HFFc6 (cell line): ENCODE data around the gene PLPP7. TPM values are rescaled to one million over a fixed set of nuclear protein-coding genes. Genes with fewer than 3 reads are reported as not detected.

ENCODE experiments used
- DNase-seq: peaks from one replicate; pipeline ENCODE4 v3.0.0-alpha.2; 2018
- H3K27ac Mint-ChIP-seq: 2 replicates; pipeline ENCODE4 v1.8.0; 2020; ENCODE audit warnings: mild to moderate bottlenecking, mixed read lengths
- H3K27me3 Mint-ChIP-seq: 2 replicates; pipeline ENCODE4 v1.8.0; 2021; ENCODE audit warnings: mild to moderate bottlenecking, moderate library complexity, mixed read lengths; ENCODE audit not compliant: insufficient read depth
- H3K36me3 Mint-ChIP-seq: 2 replicates; pipeline ENCODE4 v1.8.0; 2021; ENCODE audit warnings: low read depth, mixed read lengths
- H3K4me1 Mint-ChIP-seq: 2 replicates; pipeline ENCODE4 v1.8.0; 2020; ENCODE audit warnings: low read depth, mixed read lengths
- H3K4me3 Mint-ChIP-seq: 2 replicates; pipeline ENCODE4 v1.8.0; 2020; ENCODE audit warnings: mild to moderate bottlenecking, moderate library complexity, mixed read lengths
- H3K9me3 Mint-ChIP-seq: 2 replicates; pipeline ENCODE4 v1.8.0; 2020; ENCODE audit warnings: mild to moderate bottlenecking, mixed read lengths
- CTCF ChIP-seq: fragments of 200-600 bp; sonication (generic); IDR thresholded peaks from 2 replicates; pipeline ENCODE4 v1.5.0; 2021; ENCODE audit warnings: antibody characterized with exemption, mild to moderate bottlenecking
- total RNA-seq, 6 experiments: library from RNA; stranded (reverse); fragmentation: NEBNext Ultra II Directional; extraction: Animal tissue kit (Norgen Biotek cat#: 25700); gene quantifications; 2 replicates in 1 of 6; 3 replicates in 5 of 6; pipeline ENCODE4 v1.2.3, GENCODE V29; 2021

The PLPP7 gene
- total RNA-seq, 6 experiments from 2014 or later, result 1.2 to 10.2 (median 1.9) TPM

GRCh38 chr9:131358556-131358955, 69.0 kb downstream of the PLPP7 start:
- Mint-ChIP-seq H3K36me3 (no peaks in the 10 kb centered on the region), H3K27me3 (peaks cover 6% of the 10 kb centered on the region; the same call in 1 of the 2 replicates), H3K27ac (no peak overlapping the region), H3K4me1 (peaks cover 14% of the 10 kb centered on the region), H3K4me3 (no peak overlapping the region), H3K9me3 (no peaks in the 10 kb centered on the region)
- no peak for TF ChIP-seq CTCF
- DNase-seq, result no peak

Other genes with a start within 250 kb of the PLPP7 start
- gene AIF1L, start 193.2 kb upstream of the PLPP7 start, total RNA-seq, result under 1 TPM; 0.05 to 0.37 (median 0.21) TPM
- 10 to 100 TPM; 34.2 to 43.7 (median 39.3) TPM for gene NUP214, start 164.1 kb upstream of the PLPP7 start, total RNA-seq
- gene FAM78A, start 13.2 kb upstream of the PLPP7 start, total RNA-seq, result under 1 TPM; 0.11 to 0.83 (median 0.34) TPM
- 100 to 1,000 TPM; 130 to 173 (median 145) TPM for gene PRRC2B, start 104.4 kb downstream of the PLPP7 start, total RNA-seq
- gene POMT1, start 213.2 kb downstream of the PLPP7 start, total RNA-seq, result 10 to 100 TPM; 39.0 to 45.7 (median 40.2) TPM
- gene UCK1, start 241.5 kb downstream of the PLPP7 start, total RNA-seq, result 10 to 100 TPM; 18.6 to 22.6 (median 20.8) TPM